ENCODE results near the gene OGDH. TPM values are rescaled to one million over a fixed set of nuclear protein-coding genes. Genes with fewer than 3 reads are reported as not detected.

Gene OGDH
- total and polyA plus RNA-seq, 3 experiments from 2014 or later, result 58.3 to 93.8 (median 92.8) TPM

- Histone ChIP-seq H3K27me3 (ENCODE audit: insufficient read depth, low read length, poor library complexity, severe bottlenecking) (no peaks in the 10 kb centered on the region), H3K4me3 (ENCODE audit: low read length) (no peak overlapping the region), H3K9me3 (ENCODE audit: low read length) (no peaks in the 10 kb centered on the region), H3K36me3 (ENCODE audit: insufficient read depth, low read length) (peaks cover 25% of the 10 kb centered on the region), H3K27ac (ENCODE audit: low read depth, low read length) (no peak overlapping the region), H3K4me1 (ENCODE audit: insufficient read depth, low read length) (peaks cover 36% of the 10 kb centered on the region)
- H3K27ac Mint-ChIP-seq, result peak overlapping the region in 1 of 8 donors; percentile 86
- ChIA-PET CTCF (no interaction called here), POLR2A (no interaction called here)
- H3K9me3 Mint-ChIP-seq, result no peaks in the 10 kb centered on the region
- no peak for DNase-seq
- H3K36me3 Mint-ChIP-seq, result peaks cover 0 to 49% (median 5%) of the 10 kb centered on the region in 3 donors
- H3K4me3 Mint-ChIP-seq, result no peak overlapping the region
- no peaks in the 10 kb centered on the region for H3K27me3 Mint-ChIP-seq
- H3K4me1 Mint-ChIP-seq, result peaks cover 22 to 51% (median 22%) of the 10 kb centered on the region in 3 donors
Observed at GRCh38 chr7:44755698-44756627, 149.5 kb downstream of the OGDH start.

GRCh38 chr7:44756904-44757303, 150.5 kb downstream of the OGDH start:
- CTCF ChIA-PET, result interaction anchor here (0.6 kb wide), 1 partner anchor 34 kb away, joined by 3 read pairs; no protein-coding TSS in a partner anchor
- Mint-ChIP-seq H3K4me1 (peaks cover 15 to 42% (median 18%) of the 10 kb centered on the region in 3 donors), H3K36me3 (peaks cover 0 to 52% (median 5%) of the 10 kb centered on the region in 3 donors), H3K4me3 (no peak overlapping the region), H3K9me3 (no peaks in the 10 kb centered on the region), H3K27ac (no peak overlapping the region), H3K27me3 (no peaks in the 10 kb centered on the region)
- peaks cover 26% of the 10 kb centered on the region for H3K4me1 ChIP-seq (ENCODE audit: insufficient read depth, low read length)
- H3K27me3 ChIP-seq (ENCODE audit: insufficient read depth, low read length, poor library complexity, severe bottlenecking), result no peaks in the 10 kb centered on the region
- peaks cover 25% of the 10 kb centered on the region for H3K36me3 ChIP-seq (ENCODE audit: insufficient read depth, low read length)
- no peak overlapping the region for H3K4me3 ChIP-seq (ENCODE audit: low read length)
- H3K27ac ChIP-seq (ENCODE audit: low read depth, low read length), result no peak overlapping the region
- H3K9me3 ChIP-seq (ENCODE audit: low read length), result no peaks in the 10 kb centered on the region
- no peak for DNase-seq
- POLR2A ChIA-PET, result interaction anchor here (0.6 kb wide), 1 partner anchor 150 kb away, joined by 3 read pairs; the partner anchor contains the start of gene OGDH

GRCh38 chr7:44757311-44757710, 150.9 kb downstream of the OGDH start:
- peaks cover 25% of the 10 kb centered on the region for H3K36me3 ChIP-seq (ENCODE audit: insufficient read depth, low read length)
- H3K4me1 Mint-ChIP-seq, result peaks cover 12 to 38% (median 16%) of the 10 kb centered on the region in 3 donors
- DNase-seq, result no peak
- H3K4me3 ChIP-seq (ENCODE audit: low read length), result no peak overlapping the region
- H3K9me3 ChIP-seq (ENCODE audit: low read length), result no peaks in the 10 kb centered on the region
- H3K4me1 ChIP-seq (ENCODE audit: insufficient read depth, low read length), result peaks cover 26% of the 10 kb centered on the region
- H3K27ac ChIP-seq (ENCODE audit: low read depth, low read length), result no peak overlapping the region
- ChIA-PET POLR2A (interaction anchor here (0.6 kb wide), 1 partner anchor 151 kb away, joined by 3 read pairs; the partner anchor contains the start of gene OGDH), CTCF (interaction anchor here (0.6 kb wide), 1 partner anchor 34 kb away, joined by 3 read pairs; no protein-coding TSS in a partner anchor)
- H3K27ac Mint-ChIP-seq, result no peak overlapping the region
- no peaks in the 10 kb centered on the region for H3K27me3 ChIP-seq (ENCODE audit: insufficient read depth, low read length, poor library complexity, severe bottlenecking)
- H3K9me3 Mint-ChIP-seq, result no peaks in the 10 kb centered on the region
- peaks cover 0 to 55% (median 7%) of the 10 kb centered on the region in 3 donors for H3K36me3 Mint-ChIP-seq
- H3K4me3 Mint-ChIP-seq, result no peak overlapping the region
- H3K27me3 Mint-ChIP-seq, result no peaks in the 10 kb centered on the region

- POLR2A ChIA-PET, result no interaction called here
- no peaks in the 10 kb centered on the region for H3K27me3 Mint-ChIP-seq
Observed at GRCh38 chr7:44757739-44758138, 151.3 kb downstream of the OGDH start.

More at GRCh38 chr7:44757739-44758138, 151.3 kb downstream of the OGDH start:
- CTCF ChIA-PET, result no interaction called here
- DNase-seq, result no peak
- Mint-ChIP-seq H3K9me3 (no peaks in the 10 kb centered on the region), H3K4me3 (no peak overlapping the region), H3K36me3 (peaks cover 0 to 55% (median 7%) of the 10 kb centered on the region in 3 donors), H3K27ac (no peak overlapping the region), H3K4me1 (peaks cover 7 to 34% (median 12%) of the 10 kb centered on the region in 3 donors)
- Histone ChIP-seq H3K4me3 (ENCODE audit: low read length) (no peak overlapping the region), H3K27ac (ENCODE audit: low read depth, low read length) (no peak overlapping the region), H3K4me1 (ENCODE audit: insufficient read depth, low read length) (peaks cover 23% of the 10 kb centered on the region), H3K27me3 (ENCODE audit: insufficient read depth, low read length, poor library complexity, severe bottlenecking) (no peaks in the 10 kb centered on the region), H3K36me3 (ENCODE audit: insufficient read depth, low read length) (peaks cover 27% of the 10 kb centered on the region), H3K9me3 (ENCODE audit: low read length) (no peaks in the 10 kb centered on the region)

Other genes with a start within 250 kb of the OGDH start
- 10 to 100 TPM; 98.8 to 99.5 TPM for gene NUDCD3, start 116.0 kb upstream of the OGDH start, total RNA-seq
- 72.0 TPM for gene NUDCD3, start 116.0 kb upstream of the OGDH start, polyA plus RNA-seq
- gene NPC1L1, start 65.3 kb upstream of the OGDH start, total RNA-seq, result not detected
- not detected for gene NPC1L1, start 65.3 kb upstream of the OGDH start, polyA plus RNA-seq
- 100 to 1,000 TPM; 148 to 158 TPM for gene DDX56, start 32.7 kb upstream of the OGDH start, total RNA-seq
- 36.0 TPM for gene DDX56, start 32.7 kb upstream of the OGDH start, polyA plus RNA-seq
- gene TMED4, start 24.4 kb upstream of the OGDH start, total RNA-seq, result 10 to 100 TPM; 78.8 to 80.5 TPM
- 84.3 TPM for gene TMED4, start 24.4 kb upstream of the OGDH start, polyA plus RNA-seq
- 100 to 1,000 TPM; 119 to 122 TPM for gene ZMIZ2, start 142.2 kb downstream of the OGDH start, total RNA-seq
- gene ZMIZ2, start 142.2 kb downstream of the OGDH start, polyA plus RNA-seq, result 9.8 TPM
- gene PPIA, start 190.1 kb downstream of the OGDH start, total RNA-seq, result 1,000 to 10,000 TPM; 3,369 to 3,448 TPM
- 3,693 TPM for gene PPIA, start 190.1 kb downstream of the OGDH start, polyA plus RNA-seq
- gene H2AZ2, start 241.5 kb downstream of the OGDH start, total RNA-seq, result 100 to 1,000 TPM; 243 to 244 TPM
- 273 TPM for gene H2AZ2, start 241.5 kb downstream of the OGDH start, polyA plus RNA-seq